ENCODE data around the gene INPP4A.

INPP4A gene

GRCh38 chr2:98501223-98501622, 56.6 kb downstream of the INPP4A start:
- DNase-seq: no peak

- no peak for DNase-seq
Measured at GRCh38 chr2:98501876-98502275, 57.2 kb downstream of the INPP4A start.

DNA sequence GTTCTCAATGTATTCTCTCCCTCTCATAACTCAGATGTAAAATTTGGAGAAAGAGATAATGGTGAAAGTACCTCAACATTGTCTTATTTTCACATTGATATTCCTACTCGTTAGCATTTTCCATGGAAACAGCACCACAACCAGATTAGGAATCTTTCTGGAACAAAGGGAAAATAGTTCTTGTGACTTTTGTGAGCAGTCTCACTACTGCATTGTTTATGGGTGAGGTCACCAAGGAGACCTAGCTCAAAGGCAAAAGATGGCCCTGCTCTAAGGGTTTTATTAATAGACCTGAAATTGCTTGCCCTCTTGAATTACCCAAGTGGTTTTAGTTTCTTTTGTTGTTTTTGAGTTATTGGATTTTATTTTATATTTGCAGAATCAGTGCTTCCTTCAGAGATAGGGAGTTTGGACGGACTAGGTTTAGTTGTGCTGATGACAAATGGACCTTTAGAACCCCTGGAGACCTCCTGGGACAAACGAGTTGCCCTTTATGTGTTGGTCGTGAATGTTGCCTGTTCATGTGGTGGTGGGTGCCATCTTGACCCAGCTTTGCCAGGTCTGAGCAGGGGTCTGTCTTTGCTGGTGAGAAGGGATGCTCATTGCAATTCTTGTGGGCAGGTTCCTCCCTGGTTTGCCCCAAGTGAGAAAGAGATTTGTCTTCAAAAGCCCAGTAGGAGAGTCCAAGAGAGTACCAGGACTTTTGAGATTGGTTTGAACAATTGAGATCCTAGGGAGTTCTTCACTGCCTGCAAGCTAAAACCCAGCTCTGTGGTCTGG, 58.1 kb downstream of the INPP4A start:
- no peak for DNase-seq

GRCh38 chr2:98503481-98504105, 58.9 kb downstream of the INPP4A start:
- no peak for DNase-seq

DNA sequence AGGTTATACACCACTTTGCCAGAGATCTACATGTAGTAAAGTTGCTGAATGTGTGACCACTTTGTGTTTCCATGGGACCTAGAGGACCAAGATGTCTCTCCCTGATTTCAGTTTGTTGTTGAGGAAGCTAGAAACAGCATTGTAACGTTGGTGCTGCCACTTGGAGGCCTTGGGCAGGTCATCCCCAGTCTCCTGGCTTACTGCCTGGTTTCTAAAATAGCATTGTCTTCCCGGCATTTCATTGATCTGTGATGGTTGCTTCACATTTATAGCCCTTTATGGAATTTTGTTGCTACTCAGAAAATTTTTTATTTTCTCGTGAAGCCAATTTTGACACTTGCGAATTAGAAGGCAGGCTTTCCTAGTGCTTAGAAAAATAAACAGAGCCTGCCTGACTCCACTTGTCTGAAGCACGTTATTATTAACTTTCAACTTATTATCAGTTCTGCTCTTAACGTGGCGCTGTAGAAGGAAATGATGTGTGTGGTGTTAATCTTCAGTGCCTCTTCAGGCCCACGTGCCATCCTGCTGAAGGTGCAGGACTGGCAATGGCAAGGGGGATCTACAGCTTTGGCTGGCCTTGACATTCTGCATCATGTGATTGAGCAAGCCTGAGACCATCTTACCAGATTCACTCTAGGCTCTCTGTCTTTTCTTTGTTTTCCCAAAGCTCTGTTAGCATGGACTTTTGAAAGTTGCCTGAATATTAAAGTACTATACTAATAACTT, 59.9 kb downstream of the INPP4A start:
- DNase-seq: no peak

DNA sequence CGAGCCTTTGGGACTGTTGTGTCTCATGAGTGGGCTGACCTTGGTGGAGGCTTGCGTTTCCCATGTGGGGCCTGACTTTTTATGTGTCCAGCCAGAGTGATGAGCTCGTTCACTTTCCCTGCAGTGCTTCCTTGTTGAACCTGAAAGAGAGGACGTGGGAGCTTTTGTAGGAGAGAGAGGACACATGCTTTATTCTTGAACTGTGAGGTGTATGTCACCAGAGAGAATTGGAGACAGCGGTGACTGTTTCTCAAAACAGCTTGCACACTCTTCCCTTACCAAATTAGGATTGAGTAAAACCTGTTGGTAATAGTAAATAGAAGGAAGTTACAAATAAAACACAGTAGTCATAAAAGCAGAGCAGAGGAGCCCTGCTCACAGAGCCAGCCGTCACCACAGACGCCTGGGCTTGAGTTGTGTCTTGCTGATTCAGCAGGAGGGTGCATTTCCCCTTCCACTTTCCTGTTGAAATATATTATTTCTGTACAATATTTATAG, 60.7 kb downstream of the INPP4A start:
- DNase-seq: no peak

DNA sequence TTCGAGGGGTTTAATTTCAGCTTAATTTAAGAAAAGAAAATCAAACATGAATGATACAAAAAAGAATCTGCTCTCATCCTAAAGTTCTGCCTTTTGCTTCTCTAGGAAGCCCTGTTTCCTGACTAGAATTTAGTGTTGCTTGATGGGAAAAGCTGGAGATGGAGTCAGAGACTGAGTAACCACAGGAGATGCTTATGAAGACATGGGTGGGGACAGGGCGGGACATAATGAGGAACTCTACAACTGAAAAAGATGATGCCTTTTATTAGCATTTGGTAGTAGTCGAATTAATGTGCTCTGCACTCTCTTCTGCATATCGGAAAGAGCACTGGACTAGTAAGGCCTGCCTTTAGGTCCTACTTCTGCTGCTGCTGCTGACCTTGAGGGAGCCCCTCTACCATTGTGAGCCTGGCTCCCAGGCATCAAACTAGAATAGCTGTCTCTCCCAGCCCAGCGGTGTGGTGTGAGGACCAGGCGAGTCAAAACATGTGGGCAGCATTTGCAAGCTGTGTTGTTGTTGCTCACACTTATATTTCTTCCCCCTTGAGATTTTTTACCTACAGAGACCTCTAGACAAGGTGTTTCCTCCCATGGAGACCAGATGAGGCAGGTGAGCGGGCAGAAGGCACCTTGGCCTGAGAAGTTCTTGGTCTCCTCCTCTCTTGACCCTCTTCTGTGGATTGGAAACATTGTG, 61.5 kb downstream of the INPP4A start:
- no peak for DNase-seq

- no peak for DNase-seq
Measured at GRCh38 chr2:98506881-98507280, 62.2 kb downstream of the INPP4A start.

DNA sequence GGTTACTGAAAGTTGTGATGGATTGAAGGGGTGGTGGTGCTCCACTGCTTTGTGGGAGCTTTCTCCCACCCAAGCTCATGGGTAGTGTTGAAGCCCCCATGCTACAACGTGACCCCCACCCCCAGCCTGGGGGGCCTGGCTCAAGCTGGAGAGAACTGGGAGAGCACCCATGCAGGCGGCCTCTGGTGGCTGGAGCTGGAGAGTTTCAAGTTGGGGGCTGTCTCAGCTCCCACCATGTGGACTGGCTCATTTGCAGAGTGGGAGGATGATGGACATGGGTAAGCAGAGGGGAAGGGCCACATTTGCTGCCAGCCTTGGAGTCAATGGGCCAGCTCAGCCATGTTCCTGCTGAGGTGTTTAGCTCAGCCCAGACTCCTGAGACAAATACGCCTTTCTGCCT, 62.8 kb downstream of the INPP4A start:
- DNase-seq: no peak

DNA sequence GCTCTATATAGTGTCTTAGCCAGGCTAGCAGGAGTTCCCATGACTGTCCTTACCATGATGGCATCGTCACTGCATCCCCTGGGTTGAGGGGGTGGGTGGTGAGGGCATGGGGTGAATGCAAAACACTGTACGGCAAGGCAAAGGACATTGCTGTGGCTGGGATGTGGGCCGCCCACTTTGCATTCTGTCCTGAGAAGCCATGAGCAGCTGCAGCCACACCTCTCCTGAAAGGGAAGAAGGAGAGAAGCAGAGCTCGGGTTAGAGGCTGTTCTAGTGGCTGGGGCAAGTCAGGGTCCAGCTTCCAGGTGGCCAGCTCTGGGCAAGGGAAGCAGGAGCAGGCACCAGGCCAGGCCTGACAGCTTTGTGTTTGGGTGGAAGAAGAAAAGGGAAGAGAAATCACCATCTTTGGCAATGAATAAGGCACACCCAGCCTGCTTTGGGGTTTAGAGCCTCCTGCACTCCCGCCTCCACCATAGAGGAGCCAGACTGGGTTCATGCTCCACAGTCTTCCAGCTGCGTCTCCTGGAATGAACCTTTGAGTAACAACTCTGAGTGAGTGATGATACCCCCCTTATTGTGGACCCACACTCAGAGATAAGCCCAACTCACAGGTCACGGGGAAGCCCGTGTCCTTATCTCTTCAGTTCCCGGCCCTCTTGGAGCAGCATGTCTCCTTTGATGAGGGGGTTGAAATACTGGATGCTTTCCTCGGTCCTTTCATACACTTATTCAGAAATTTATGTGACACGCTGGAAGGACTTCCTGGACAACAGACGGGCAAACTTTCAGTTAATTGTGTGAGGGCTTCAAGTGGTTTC, 63.4 kb downstream of the INPP4A start:
- no peak for DNase-seq

- no peak for DNase-seq
Measured at GRCh38 chr2:98508709-98509066, 64.0 kb downstream of the INPP4A start.

DNA sequence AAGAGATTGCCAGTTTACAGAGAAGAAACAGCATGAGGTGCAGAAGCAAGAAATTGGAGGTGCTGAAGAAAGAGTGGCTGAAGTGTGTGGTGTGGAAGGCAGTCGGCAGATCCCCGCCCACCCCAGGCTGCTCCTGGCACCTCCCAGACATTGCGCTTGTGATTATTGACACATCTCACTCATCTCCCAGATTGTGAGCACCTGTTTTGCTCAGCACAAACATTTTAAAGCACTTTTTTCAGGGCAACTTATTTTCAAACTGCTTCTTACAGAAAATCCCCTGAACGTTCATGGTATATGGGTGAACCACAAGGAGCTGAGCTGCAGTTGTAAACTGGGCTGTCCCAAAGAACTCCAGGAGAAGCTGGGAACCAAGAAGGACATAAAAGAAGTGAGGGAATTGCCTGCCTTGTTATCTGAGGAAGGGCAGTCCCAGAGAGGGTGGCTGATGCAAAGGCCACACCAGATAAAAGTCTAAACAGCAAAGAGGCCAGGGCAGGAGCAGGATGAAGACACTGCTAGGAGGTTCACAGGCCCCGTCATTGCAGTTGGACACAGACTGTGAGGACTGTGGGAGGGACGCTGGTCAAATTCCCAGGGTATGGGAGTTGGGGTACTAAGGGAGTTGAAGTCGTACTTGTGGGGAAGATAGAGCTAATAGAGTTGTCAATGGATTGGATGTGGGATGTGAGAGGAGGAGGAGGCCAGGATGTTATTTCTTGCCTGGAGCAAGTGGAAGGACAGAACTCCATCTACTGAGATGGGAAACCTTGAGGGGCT, 65.1 kb downstream of the INPP4A start:
- DNase-seq: no peak

DNA sequence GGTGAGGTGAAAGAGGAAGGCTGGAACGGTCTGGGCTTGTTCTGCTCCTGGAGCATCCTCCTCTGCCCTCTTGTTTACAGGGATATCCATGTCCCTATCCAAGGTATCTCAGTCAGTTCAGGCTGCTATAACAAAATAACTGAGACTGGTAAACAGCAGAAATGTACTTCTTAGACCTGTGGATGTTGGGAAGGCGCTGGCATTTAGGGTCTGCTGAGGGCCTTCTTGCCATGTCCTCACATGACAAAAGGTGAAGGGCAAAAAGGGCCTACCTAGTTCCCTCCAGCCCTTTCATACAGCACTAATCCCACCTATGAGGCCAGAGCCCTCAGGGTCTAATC, 65.6 kb downstream of the INPP4A start:
- DNase-seq: no peak

DNA sequence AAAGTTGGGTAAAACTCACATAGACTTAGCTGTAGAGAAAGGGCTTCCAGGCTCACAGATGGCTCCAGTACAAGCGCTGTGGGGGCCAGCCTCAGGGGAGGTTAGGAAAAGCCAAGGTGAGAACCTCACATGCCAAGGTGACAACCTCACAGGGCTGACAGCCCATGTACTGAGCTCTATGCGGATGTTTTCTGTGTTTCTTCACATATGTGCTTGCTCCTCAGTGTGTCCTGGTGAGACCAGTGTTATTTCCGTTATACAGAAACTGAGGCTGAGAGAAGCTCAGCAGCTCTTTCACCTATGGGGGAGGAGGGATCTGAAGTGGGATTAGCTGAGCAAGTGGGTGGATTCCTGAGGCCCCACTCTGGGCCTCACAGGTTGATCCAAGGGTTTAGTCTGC, 67.3 kb downstream of the INPP4A start:
- DNase-seq: no peak

DNA sequence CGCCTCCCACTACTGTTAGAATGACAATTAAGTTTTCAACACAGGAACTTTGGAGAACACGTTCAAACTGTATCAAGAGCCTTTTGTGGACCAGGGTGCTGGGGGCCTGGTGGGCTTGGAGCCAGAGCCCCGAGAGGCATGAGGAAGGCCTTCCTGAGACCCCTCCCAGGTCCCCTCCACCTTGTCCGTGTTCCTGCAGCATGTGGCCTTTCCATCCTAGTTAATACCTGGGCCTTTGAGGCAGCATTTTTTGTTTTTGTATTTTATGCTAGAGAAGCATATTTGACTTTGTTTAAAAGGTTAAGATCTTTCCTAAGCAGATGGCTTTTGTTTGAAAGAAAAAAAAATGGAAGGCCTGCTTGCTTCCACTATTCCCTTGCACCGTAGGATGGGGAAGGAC, 68.0 kb downstream of the INPP4A start:
- DNase-seq: no peak

- DNase-seq: no peak
Measured at GRCh38 chr2:98514096-98514639, 69.5 kb downstream of the INPP4A start.

DNA sequence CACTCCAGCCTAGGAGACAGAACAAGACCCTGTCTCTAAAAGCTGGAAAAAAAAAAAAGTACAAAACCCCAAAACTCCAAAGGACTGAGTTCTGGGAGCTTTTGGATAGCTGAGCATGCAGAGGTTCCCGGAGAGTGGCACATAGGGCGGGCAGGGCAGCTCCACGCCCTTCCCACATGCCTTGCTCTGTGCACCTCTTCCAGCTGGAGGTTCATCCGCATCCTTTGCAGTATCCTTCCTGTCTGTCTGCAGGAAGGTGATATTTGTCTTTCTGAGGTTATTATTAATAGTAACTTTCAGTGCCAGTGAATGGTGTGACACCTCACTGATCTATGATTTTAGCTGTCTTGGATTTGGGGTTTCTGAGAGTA, 70.2 kb downstream of the INPP4A start:
- DNase-seq: no peak

GRCh38 chr2:98515250-98515991, 70.8 kb downstream of the INPP4A start:
- no peak for DNase-seq

DNA sequence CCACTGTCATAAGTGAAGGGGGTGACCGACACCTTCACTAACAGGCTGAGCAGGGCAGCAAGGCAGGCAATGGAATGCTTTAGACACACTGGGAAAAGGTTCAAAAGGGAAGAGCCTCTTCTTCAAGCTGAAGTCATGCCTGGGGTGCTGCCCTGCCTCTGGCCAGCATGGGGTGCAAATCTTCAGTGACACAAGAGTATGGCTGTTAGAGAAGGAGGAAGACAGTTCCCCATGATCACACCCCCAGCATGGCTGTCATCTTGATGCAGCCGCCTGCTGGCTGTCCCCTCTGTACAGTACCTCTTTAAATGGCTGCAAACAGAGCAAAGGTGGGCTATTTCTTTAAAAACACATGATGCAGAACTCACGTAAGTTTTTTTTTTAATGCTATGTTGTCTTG, 71.9 kb downstream of the INPP4A start:
- DNase-seq: no peak

GRCh38 chr2:98517636-98518035, 73.0 kb downstream of the INPP4A start:
- no peak for DNase-seq

- no peak for DNase-seq
Measured at GRCh38 chr2:98518101-98518500, 73.4 kb downstream of the INPP4A start.
